ENCODE data around the gene DDIT3.
"Not testable (repeated sequence)": the region's sequence is repeated elsewhere in the genome, so short reads cannot be mapped to it uniquely, and the experiment has no call there.

Gene DDIT3

GRCh38 chr12:57498571-57498970 lies 21.7 kb downstream of the DDIT3 start:
- FAIRE-seq (no peak), DNase-seq (ENCODE audit: insufficient read length, low spot score) (no peak)
- TF ChIP-seq POLR2A (IDR thresholded peaks at IDR 0.05; ENCODE audit: low read depth, low read length) = no peak

- DNase-seq (ENCODE audit: insufficient read length, low spot score) (no peak), FAIRE-seq (no peak)
- TF ChIP-seq POLR2A (IDR thresholded peaks at IDR 0.05; ENCODE audit: low read depth, low read length) = no peak
Observed at GRCh38 chr12:57498132-57498502, 22.2 kb downstream of the DDIT3 start.

- no peak for FAIRE-seq
- no peak for DNase-seq (ENCODE audit: insufficient read length, low spot score)
- no peak for TF ChIP-seq POLR2A (IDR thresholded peaks at IDR 0.05; ENCODE audit: low read depth, low read length)
Observed at GRCh38 chr12:57497223-57498131, 22.8 kb downstream of the DDIT3 start.

- FAIRE-seq (no peak), DNase-seq (ENCODE audit: insufficient read length, low spot score) (no peak)
- TF ChIP-seq POLR2A (IDR thresholded peaks at IDR 0.05; ENCODE audit: low read depth, low read length) = no peak
Observed at GRCh38 chr12:57496822-57497221, 23.5 kb downstream of the DDIT3 start.

- FAIRE-seq; DNase-seq (ENCODE audit: insufficient read length, low spot score): not testable (repeated sequence)
Observed at GRCh38 chr12:57495051-57495701, 25.1 kb downstream of the DDIT3 start.

- DNase-seq (ENCODE audit: insufficient read length, low spot score) (no peak), FAIRE-seq (no peak)
- no peak for TF ChIP-seq POLR2A (IDR thresholded peaks at IDR 0.05; ENCODE audit: low read depth, low read length)
Observed at GRCh38 chr12:57491393-57492280, 28.7 kb downstream of the DDIT3 start.

GRCh38 chr12:57490126-57490525 lies 30.2 kb downstream of the DDIT3 start:
- no peak for TF ChIP-seq POLR2A (IDR thresholded peaks at IDR 0.05; ENCODE audit: low read depth, low read length)
- no peak for FAIRE-seq

GRCh38 chr12:57489157-57489641 lies 31.1 kb downstream of the DDIT3 start:
- no peak for FAIRE-seq
- no peak for DNase-seq (ENCODE audit: insufficient read length, low spot score)
- TF ChIP-seq POLR2A (IDR thresholded peaks at IDR 0.05; ENCODE audit: low read depth, low read length) = no peak

More at GRCh38 chr12:57490126-57490525, 30.2 kb downstream of the DDIT3 start:
- DNase-seq (ENCODE audit: insufficient read length, low spot score) = no peak

- FAIRE-seq = no peak
- DNase-seq (ENCODE audit: insufficient read length, low spot score) = no peak
- TF ChIP-seq POLR2A (IDR thresholded peaks at IDR 0.05; ENCODE audit: low read depth, low read length) = no peak
Observed at GRCh38 chr12:57488402-57489156, 31.7 kb downstream of the DDIT3 start.

- TF ChIP-seq POLR2A (IDR thresholded peaks at IDR 0.05; ENCODE audit: low read depth, low read length) = peak; percentile 83
- FAIRE-seq (no peak), DNase-seq (ENCODE audit: insufficient read length, low spot score) (peak; percentile 88)
Observed at GRCh38 chr12:57487597-57488401, 32.5 kb downstream of the DDIT3 start, which contains the start of gene MARS1. Gene MARS1 (plus strand): TSS chr12:57488068. CDS start chr12:57488091, 23 bp downstream.

GRCh38 chr12:57487055-57487596 lies 33.2 kb downstream of the DDIT3 start:
- FAIRE-seq (no peak), DNase-seq (ENCODE audit: insufficient read length, low spot score) (no peak)
- TF ChIP-seq POLR2A (IDR thresholded peaks at IDR 0.05; ENCODE audit: low read depth, low read length) = no peak

- FAIRE-seq = no peak
- DNase-seq (ENCODE audit: insufficient read length, low spot score) = no peak
- TF ChIP-seq POLR2A (IDR thresholded peaks at IDR 0.05; ENCODE audit: low read depth, low read length) = no peak
Observed at GRCh38 chr12:57485695-57486094, 34.6 kb downstream of the DDIT3 start.
